PFSK-1 (cell line): ENCODE measurements around the gene NUDC.

Experiments used
- FOXP2 ChIP-seq: optimal IDR thresholded peaks from 2 replicates; pipeline ENCODE3; 2011; ENCODE audit warnings: borderline replicate concordance, control low read depth, inconsistent platforms; ENCODE audit not compliant: insufficient read depth; ENCODE audit errors: extremely low read length, extremely low read depth
- POLR2AphosphoS5 ChIP-seq: IDR thresholded peaks from 2 replicates; pipeline ENCODE4 v1.6.1; 2012; ENCODE audit warnings: low read depth, mild to moderate bottlenecking, control low read depth, low read length, moderate library complexity
- SIN3A ChIP-seq: IDR thresholded peaks from 2 replicates; pipeline ENCODE4 v1.6.1; 2012; ENCODE audit warnings: mild to moderate bottlenecking, low read length, moderate library complexity, borderline replicate concordance; ENCODE audit not compliant: insufficient read depth
- TAF1 ChIP-seq: IDR thresholded peaks from 2 replicates; pipeline ENCODE4 v1.6.1; 2012; ENCODE audit warnings: low read length, control low read depth, borderline replicate concordance; ENCODE audit not compliant: insufficient read depth
- TF ChIP-seq, protein P1 (sequence below), 2 experiments: IDR thresholded peaks; 2 replicates each; pipeline versions ENCODE4 v1.6.1 to v1.8.0; 2011 to 2012; ENCODE audit warnings: low read depth in 2 of 2, low read length in 2 of 2, control low read depth in 1 of 2, inconsistent platforms in 1 of 2, mild to moderate bottlenecking in 1 of 2, moderate library complexity in 1 of 2; ENCODE audit not compliant: insufficient read depth in 1 of 2

DNA sequence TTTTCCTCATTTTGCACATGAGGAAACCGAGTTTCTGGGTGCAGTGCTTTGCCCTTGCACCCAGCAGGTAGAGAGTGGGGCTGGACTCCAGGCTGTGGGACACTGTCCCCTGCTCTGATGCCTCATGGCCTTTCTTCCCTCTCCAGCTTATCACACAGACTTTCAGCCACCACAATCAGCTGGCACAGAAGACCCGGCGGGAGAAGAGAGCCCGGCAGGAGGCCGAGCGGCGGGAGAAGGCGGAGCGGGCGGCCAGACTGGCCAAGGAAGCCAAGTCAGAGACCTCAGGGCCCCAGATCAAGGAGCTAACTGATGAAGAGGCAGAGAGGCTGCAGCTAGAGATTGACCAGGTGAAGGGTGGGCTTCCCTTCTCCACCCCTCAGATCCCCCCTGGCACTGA, 19.8 kb downstream of the NUDC start:
- no peak for TF ChIP-seq POLR2AphosphoS5
- TF ChIP-seq, protein P1, sequence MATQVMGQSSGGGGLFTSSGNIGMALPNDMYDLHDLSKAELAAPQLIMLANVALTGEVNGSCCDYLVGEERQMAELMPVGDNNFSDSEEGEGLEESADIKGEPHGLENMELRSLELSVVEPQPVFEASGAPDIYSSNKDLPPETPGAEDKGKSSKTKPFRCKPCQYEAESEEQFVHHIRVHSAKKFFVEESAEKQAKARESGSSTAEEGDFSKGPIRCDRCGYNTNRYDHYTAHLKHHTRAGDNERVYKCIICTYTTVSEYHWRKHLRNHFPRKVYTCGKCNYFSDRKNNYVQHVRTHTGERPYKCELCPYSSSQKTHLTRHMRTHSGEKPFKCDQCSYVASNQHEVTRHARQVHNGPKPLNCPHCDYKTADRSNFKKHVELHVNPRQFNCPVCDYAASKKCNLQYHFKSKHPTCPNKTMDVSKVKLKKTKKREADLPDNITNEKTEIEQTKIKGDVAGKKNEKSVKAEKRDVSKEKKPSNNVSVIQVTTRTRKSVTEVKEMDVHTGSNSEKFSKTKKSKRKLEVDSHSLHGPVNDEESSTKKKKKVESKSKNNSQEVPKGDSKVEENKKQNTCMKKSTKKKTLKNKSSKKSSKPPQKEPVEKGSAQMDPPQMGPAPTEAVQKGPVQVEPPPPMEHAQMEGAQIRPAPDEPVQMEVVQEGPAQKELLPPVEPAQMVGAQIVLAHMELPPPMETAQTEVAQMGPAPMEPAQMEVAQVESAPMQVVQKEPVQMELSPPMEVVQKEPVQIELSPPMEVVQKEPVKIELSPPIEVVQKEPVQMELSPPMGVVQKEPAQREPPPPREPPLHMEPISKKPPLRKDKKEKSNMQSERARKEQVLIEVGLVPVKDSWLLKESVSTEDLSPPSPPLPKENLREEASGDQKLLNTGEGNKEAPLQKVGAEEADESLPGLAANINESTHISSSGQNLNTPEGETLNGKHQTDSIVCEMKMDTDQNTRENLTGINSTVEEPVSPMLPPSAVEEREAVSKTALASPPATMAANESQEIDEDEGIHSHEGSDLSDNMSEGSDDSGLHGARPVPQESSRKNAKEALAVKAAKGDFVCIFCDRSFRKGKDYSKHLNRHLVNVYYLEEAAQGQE (IDR thresholded peaks at IDR 0.05; ENCODE audit: insufficient read depth in 1 of 2, low read depth in 2 of 2, low read length in 2 of 2) = no peak
- TF ChIP-seq TAF1 = no peak
- no peak for TF ChIP-seq FOXP2
- no peak for TF ChIP-seq SIN3A
